K562 (cell line): ENCODE data around the gene XPR1. TPM values are rescaled to one million over a fixed set of nuclear protein-coding genes. Genes with fewer than 3 reads are reported as not detected.

ENCODE experiments used
- ZNF263 ChIP-seq: sonication (generic); formaldehyde crosslinking; IDR thresholded peaks from 2 replicates; pipeline ENCODE4 v1.8.0; 2022; ENCODE audit warnings: mild to moderate bottlenecking, missing genetic modification reagents, borderline replicate concordance
- polyA plus RNA-seq, 8 experiments: library from polyadenylated mRNA; depleted of rRNA in 4 of 8; stranded (reverse) in 5 of 8; unstranded in 3 of 8; fragments of >200 nt; fragmentation: Nextera tagmentation in 2 of 8; fragmentation: Illumina TruSeq in 1 of 8; extraction: Ambion mirVana in 2 of 8; extraction: Trizol in 1 of 8; gene quantifications; 2 replicates each; pipeline versions ENCODE4 v1.2.1 to v1.2.3, GENCODE V29; 2011 to 2014; ENCODE audit warnings: inconsistent platforms in 1 of 8, missing spikeins in 1 of 8
- total RNA-seq, 7 experiments: library from RNA; depleted of rRNA in 6 of 7; stranded (reverse); fragments of >200 nt in 6 of 7; fragmentation: Illumina TruSeq in 2 of 7; extraction: Trizol in 2 of 7; gene quantifications; 2 replicates each; pipeline versions ENCODE4 v1.2.1 to v1.2.3, GENCODE V29; 2011 to 2021; ENCODE audit warnings: low replicate concordance in 1 of 7
- TF ChIP-seq, protein P1 (sequence below): fragments of 450-650 bp; IDR thresholded peaks from 2 replicates; pipeline ENCODE4 v1.6.1; 2017; ENCODE audit warnings: antibody characterized with exemption
- TF ChIP-seq, protein P2 (sequence below): fragments of 450-650 bp; IDR thresholded peaks from 2 replicates; pipeline ENCODE4 v1.6.1; 2016
- TF ChIP-seq, protein P3 (sequence below): fragments of 200-800 bp; sonication (Bioruptor generic); IDR thresholded peaks from 2 replicates; pipeline ENCODE4 v1.6.1; 2016; ENCODE audit warnings: missing genetic modification characterization, missing compliant biosample characterization
- TF ChIP-seq, protein P4 (sequence below): sonication (generic); formaldehyde crosslinking; IDR thresholded peaks from 2 replicates; pipeline ENCODE4 v1.8.0; 2022; ENCODE audit warnings: missing genetic modification reagents, mild to moderate bottlenecking, moderate library complexity, borderline replicate concordance
- TF ChIP-seq, protein P5 (sequence below): fragments of 450-650 bp; IDR thresholded peaks from 2 replicates; pipeline ENCODE4 v1.6.1; 2017; ENCODE audit warnings: mild to moderate bottlenecking, moderate library complexity

The XPR1 gene
- total and polyA plus RNA-seq, 9 of the 15 experiments (the other 6 are each of a cell fraction or from before 2014, with no cell fraction given), result 3.0 to 66.2 (median 38.6) TPM

DNA sequence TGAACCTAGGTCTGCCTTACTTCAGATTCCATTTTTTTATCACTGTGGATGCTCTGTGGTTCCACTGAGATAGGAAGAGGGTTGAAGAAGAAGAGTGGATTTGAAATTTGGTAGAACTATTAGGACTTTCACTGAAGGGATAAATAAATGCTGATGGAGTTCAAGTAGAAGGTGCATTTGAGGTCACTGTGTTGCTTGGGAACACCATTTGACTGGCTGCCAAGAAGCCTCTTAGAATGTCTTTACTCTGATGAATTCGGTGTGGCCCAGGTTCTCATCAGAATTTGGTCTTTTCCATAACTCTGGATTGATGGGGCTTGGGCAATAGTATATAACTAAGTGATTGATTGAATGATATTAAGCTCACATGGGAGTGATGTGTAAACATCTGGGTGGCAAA lies 11.9 kb downstream of the XPR1 start (continued):
- TF ChIP-seq ZNF263 (CRISPR knock-in tag), result no peak
- TF ChIP-seq, protein P1, sequence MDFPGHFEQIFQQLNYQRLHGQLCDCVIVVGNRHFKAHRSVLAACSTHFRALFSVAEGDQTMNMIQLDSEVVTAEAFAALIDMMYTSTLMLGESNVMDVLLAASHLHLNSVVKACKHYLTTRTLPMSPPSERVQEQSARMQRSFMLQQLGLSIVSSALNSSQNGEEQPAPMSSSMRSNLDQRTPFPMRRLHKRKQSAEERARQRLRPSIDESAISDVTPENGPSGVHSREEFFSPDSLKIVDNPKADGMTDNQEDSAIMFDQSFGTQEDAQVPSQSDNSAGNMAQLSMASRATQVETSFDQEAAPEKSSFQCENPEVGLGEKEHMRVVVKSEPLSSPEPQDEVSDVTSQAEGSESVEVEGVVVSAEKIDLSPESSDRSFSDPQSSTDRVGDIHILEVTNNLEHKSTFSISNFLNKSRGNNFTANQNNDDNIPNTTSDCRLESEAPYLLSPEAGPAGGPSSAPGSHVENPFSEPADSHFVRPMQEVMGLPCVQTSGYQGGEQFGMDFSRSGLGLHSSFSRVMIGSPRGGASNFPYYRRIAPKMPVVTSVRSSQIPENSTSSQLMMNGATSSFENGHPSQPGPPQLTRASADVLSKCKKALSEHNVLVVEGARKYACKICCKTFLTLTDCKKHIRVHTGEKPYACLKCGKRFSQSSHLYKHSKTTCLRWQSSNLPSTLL, result no peak
- TF ChIP-seq, protein P2, sequence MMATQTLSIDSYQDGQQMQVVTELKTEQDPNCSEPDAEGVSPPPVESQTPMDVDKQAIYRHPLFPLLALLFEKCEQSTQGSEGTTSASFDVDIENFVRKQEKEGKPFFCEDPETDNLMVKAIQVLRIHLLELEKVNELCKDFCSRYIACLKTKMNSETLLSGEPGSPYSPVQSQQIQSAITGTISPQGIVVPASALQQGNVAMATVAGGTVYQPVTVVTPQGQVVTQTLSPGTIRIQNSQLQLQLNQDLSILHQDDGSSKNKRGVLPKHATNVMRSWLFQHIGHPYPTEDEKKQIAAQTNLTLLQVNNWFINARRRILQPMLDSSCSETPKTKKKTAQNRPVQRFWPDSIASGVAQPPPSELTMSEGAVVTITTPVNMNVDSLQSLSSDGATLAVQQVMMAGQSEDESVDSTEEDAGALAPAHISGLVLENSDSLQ, result 0 out of 2 replicates have a peak, but pooled peaks have one; percentile 33
- TF ChIP-seq, protein P3, sequence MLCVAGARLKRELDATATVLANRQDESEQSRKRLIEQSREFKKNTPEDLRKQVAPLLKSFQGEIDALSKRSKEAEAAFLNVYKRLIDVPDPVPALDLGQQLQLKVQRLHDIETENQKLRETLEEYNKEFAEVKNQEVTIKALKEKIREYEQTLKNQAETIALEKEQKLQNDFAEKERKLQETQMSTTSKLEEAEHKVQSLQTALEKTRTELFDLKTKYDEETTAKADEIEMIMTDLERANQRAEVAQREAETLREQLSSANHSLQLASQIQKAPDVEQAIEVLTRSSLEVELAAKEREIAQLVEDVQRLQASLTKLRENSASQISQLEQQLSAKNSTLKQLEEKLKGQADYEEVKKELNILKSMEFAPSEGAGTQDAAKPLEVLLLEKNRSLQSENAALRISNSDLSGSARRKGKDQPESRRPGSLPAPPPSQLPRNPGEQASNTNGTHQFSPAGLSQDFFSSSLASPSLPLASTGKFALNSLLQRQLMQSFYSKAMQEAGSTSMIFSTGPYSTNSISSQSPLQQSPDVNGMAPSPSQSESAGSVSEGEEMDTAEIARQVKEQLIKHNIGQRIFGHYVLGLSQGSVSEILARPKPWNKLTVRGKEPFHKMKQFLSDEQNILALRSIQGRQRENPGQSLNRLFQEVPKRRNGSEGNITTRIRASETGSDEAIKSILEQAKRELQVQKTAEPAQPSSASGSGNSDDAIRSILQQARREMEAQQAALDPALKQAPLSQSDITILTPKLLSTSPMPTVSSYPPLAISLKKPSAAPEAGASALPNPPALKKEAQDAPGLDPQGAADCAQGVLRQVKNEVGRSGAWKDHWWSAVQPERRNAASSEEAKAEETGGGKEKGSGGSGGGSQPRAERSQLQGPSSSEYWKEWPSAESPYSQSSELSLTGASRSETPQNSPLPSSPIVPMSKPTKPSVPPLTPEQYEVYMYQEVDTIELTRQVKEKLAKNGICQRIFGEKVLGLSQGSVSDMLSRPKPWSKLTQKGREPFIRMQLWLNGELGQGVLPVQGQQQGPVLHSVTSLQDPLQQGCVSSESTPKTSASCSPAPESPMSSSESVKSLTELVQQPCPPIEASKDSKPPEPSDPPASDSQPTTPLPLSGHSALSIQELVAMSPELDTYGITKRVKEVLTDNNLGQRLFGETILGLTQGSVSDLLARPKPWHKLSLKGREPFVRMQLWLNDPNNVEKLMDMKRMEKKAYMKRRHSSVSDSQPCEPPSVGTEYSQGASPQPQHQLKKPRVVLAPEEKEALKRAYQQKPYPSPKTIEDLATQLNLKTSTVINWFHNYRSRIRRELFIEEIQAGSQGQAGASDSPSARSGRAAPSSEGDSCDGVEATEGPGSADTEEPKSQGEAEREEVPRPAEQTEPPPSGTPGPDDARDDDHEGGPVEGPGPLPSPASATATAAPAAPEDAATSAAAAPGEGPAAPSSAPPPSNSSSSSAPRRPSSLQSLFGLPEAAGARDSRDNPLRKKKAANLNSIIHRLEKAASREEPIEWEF (CRISPR knock-in tag), result no peak
- TF ChIP-seq, protein P4, sequence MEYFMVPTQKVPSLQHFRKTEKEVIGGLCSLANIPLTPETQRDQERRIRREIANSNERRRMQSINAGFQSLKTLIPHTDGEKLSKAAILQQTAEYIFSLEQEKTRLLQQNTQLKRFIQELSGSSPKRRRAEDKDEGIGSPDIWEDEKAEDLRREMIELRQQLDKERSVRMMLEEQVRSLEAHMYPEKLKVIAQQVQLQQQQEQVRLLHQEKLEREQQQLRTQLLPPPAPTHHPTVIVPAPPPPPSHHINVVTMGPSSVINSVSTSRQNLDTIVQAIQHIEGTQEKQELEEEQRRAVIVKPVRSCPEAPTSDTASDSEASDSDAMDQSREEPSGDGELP (CRISPR knock-in tag), result no peak
- TF ChIP-seq, protein P5, sequence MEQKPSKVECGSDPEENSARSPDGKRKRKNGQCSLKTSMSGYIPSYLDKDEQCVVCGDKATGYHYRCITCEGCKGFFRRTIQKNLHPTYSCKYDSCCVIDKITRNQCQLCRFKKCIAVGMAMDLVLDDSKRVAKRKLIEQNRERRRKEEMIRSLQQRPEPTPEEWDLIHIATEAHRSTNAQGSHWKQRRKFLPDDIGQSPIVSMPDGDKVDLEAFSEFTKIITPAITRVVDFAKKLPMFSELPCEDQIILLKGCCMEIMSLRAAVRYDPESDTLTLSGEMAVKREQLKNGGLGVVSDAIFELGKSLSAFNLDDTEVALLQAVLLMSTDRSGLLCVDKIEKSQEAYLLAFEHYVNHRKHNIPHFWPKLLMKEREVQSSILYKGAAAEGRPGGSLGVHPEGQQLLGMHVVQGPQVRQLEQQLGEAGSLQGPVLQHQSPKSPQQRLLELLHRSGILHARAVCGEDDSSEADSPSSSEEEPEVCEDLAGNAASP, result peak; percentile 43; the same call in 1 of the 2 replicates
